ENCODE data around the gene HDGFL1. TPM values are rescaled to one million over a fixed set of nuclear protein-coding genes. Genes with fewer than 3 reads are reported as not detected.

HDGFL1 gene
- total RNA-seq = not detected
- long read RNA-seq = 0 reads

DNA sequence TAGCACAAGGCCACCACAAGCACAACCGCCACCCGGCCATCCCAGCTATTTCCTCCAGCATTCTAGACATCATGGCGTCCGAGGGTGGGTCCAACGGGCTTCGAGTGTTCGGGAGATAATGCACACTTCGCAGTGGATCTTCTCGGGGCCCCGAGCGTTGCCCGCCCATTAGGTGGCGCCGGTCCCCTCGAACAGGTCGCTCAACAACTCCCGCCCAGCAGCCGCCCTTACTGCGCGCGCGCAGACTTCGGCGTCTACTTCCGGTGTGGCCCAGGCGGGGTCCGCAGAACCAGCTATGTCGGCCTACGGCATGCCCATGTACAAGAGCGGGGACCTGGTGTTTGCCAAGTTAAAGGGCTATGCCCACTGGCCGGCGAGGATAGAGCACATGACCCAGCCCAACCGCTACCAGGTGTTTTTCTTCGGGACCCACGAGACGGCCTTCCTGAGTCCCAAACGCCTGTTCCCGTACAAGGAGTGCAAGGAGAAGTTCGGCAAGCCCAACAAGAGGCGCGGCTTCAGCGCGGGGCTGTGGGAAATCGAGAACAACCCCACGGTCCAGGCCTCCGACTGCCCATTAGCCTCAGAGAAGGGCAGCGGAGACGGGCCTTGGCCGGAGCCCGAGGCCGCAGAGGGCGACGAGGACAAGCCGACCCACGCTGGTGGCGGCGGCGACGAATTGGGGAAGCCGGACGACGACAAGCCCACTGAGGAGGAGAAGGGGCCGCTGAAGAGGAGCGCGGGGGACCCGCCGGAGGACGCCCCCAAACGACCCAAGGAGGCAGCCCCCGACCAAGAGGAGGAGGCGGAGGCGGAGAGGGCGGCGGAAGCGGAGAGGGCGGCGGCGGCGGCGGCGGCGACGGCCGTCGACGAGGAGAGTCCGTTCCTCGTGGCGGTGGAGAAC, at the start of gene HDGFL1:
Gene HDGFL1, plus strand, starts transcription at position 286 of the 904 bp plus-strand sequence. Its CDS starts 10 bp downstream, at position 296.
- ATAC-seq = no peak
- no peak for DNase-seq
- intact Hi-C loops (cut with DNase I, micrococcal nuclease) = no loop called here

DNA sequence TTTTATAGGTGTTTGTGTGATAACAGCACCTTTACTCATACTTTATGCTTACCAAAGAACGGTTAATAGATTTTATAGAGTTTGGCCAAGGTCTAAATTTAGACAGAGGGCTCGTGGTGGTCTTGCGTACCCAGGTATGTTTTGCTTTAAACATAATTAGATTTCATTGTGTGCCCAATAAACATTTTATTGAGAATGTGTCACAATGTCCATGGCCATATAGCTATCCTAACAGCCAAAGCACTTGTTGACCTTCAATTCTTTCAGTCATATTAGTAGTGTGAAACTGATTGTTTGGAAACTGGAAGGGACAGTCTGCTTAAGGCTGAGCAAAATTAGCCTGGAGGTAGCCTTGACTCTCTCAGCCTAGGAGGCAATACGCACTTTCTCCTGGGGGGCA, 48.3 kb upstream of the HDGFL1 start:
- intact Hi-C loops (cut with DNase I, micrococcal nuclease) = no loop called here
- DNase-seq (no peak), ATAC-seq (no peak)

DNA sequence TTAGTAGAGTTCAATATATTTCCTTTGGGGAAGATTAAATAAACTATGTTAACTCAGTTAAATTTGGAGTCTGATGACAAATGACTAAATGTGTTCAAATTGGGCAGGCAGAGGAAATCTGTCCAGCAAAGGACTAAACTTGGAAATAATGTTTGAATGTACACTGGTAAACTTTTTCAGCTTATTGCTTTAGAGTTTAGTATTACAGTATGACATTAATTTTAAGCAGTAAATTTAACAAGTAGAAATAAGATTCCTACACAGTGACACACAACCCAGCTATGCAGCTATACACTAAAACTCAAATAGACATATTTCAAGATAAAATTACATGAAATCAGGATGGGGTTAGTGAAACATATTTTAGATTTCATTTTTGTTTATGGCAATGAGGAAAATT, 42.6 kb upstream of the HDGFL1 start:
- no peak for DNase-seq
- intact Hi-C loops (cut with DNase I, micrococcal nuclease) = no loop called here
- ATAC-seq = no peak

DNA sequence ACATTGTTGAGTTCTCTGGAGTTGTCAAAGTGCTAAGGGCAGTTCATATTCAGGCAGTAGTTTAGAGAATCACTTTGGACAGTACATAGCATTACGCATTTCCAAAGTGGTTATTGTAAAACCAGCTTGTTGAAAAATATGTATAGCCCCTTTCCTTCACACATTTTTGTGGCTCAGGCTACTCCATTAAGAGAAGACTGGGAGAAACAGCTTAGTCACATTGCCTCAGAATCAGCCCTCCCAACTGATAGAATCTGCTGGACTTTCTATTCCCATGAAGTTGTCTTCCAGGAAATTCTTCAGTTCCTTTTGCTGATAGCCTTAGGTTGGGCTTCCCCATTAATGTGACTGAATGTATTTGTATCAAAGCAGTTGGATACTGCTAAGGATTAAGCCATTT, 39.5 kb upstream of the HDGFL1 start:
- intact Hi-C loops (cut with DNase I, micrococcal nuclease) = no loop called here
- ATAC-seq (no peak), DNase-seq (no peak)

DNA sequence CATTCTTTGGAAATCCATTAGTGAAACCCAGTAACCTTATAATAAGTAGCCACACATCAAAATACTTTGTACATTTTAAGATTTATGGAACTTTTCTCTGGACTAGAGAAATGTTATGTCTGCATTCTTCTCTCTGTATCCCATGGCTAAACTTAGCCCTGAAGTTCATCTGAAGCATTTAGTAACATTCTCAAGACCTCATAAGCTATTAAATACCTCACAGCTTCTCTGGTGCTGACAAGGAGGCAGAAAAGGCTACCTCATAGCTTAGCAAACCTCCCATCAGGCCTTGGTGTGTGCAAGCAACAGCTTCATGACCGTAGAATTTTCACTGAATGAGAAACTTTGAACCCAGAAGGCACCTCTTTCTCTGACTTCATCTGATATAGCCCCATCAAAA, 38.9 kb upstream of the HDGFL1 start:
- intact Hi-C loops (cut with DNase I, micrococcal nuclease) = no loop called here
- DNase-seq = no peak
- ATAC-seq = no peak

DNA sequence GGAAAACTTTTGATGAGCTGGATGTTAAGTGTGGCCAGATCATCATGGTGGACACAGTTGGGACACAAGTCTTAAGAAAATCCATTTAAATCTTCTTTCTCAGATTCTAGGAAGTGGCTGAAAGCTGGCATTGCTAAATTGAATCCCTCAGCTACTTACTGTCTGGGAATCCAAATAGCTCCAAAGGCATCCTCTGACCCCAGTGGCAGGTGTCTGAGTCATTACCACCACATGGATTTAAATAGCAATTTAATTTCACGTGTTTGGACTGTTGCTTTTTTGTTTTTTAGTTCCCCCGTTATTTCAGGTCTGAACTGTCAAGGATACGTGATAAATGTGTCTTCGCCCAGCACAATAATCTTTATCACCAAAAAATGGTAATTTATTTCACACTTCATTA, 33.2 kb upstream of the HDGFL1 start:
- ATAC-seq = no peak
- DNase-seq = no peak
- intact Hi-C loops (cut with DNase I, micrococcal nuclease) = no loop called here

DNA sequence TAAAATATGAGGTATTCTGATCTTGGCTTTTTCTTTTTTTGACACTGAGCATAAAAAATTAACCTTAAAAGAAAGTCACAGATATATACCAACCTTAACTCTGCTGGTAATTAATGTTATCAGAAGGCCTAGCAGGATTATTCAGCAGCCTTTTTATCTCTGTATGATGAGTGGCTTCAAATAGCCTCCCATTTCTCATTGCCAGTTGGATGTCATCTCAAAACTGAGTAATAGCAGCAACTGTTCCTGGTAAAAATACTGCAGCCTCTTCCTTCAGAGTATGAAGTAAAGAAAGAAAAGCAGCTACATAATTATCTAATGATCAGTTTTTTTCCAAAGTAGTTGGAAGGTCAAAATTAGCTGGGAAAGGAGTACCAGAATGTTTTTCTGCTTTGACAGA, 24.9 kb upstream of the HDGFL1 start:
- intact Hi-C loops (cut with DNase I, micrococcal nuclease) = no loop called here
- ATAC-seq = no peak
- DNase-seq = no peak

DNA sequence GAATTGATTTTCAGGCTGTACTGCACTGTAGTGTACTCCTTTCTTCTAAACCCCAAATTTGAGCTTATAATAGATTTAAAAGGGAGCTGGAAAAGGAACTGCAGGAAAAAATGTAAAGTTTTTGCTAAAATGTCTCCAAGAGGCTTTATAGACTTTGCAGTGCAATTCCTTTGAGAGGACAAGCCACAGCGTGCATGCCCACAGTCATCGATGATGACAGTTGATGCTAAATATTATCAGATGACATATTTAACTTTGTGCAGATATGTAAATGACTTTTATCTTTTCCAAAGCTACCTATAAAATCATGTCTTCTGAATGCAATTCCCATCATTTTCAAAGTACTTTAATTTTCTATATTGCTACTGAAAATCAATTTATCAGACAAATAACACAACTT, 24.3 kb upstream of the HDGFL1 start:
- intact Hi-C loops (cut with DNase I, micrococcal nuclease) = no loop called here
- ATAC-seq (no peak), DNase-seq (no peak)

DNA sequence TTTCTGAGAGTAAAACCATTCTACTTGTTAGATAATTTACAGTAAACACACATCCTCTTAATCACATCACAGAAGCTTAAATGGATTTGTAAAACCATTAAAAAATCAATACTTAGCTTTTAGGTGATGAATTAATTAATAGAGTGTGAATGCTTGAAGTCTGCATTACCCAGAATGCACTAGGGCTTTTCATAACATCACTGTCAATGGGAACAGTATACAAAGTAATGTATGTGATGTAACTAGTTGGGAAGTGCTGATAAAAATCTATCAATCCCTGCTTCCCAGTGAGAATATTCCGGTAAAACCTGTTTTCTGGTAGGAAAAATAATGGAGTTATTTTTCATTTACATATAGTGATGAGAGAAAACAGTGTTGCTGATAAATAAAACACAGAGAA, 23.1 kb upstream of the HDGFL1 start:
- DNase-seq (no peak), ATAC-seq (no peak)
- intact Hi-C loops (cut with DNase I, micrococcal nuclease) = no loop called here

DNA sequence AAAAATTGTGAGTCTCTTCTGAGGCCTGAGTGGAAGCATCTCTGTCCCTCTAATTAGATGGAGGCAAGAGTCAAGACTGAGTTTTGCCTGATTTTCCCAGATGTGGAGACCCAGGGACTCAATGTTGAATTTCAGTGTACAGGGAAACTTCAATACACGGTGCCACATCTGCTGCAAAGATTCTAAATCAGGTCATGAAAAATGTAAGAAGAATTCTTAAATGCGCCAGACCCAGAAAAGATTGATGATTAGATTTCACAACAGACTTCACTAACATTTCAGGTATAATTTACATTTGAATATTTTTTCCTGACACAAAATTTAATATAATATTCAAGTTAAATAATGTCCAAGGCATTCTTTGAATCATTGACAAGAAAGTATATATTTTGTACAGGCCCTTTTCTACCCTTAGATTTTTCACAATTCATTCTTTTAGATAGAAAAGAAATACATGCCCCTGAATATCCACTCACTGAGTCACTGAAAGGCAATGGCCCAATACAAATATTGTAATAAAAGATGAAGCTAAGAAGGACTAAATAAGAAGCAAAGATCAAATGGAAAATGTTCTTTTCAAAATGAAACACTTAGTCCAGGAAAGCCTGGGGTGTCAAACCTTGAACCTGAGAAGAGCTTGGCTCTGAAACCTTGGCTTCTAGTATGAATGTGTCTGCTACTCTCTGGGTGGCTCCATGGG, 18.2 kb upstream of the HDGFL1 start:
- intact Hi-C loops (cut with DNase I, micrococcal nuclease) = no loop called here
- ATAC-seq (no peak), DNase-seq (no peak)

DNA sequence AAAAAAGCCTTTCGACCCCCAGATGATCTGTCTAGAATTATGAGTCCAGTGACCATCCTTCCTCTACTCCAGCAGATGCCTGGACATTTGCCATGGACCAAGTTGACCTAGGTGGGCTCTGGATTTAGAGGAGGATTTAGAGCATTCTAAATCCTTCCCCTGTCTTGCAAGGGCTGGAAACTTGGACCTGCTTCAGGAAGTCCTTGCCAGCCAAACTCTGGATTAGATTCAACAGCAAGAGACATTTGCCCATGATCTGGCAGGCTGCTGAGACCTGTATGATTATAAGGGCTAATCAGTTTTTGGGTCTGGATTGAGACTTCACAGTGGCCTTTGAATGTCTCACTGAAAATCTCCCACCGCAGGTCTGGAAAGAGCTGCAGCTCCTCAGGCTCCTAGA, 13.1 kb upstream of the HDGFL1 start:
- intact Hi-C loops (cut with DNase I, micrococcal nuclease) = no loop called here
- no peak for DNase-seq
- no peak for ATAC-seq

DNA sequence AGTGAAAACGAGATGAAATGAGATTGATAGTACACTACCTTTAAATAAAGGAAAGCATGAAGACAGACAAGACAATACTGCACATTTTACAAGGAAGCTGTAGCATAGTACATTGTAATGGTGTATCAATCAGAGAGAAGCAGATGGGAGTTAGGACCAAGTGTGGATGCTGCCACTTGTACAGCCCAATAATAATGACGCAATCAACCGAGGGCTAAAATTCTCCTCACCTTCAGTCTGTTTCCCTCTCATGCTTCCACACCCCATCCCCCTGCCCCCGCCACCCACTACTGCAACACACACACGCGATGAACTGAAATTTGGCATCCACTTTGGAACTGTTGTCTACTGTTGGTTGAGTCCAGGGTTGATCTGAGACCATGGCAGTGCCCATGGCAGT, 12.4 kb upstream of the HDGFL1 start:
- DNase-seq (no peak), ATAC-seq (no peak)
- intact Hi-C loops (cut with DNase I, micrococcal nuclease) = no loop called here

DNA sequence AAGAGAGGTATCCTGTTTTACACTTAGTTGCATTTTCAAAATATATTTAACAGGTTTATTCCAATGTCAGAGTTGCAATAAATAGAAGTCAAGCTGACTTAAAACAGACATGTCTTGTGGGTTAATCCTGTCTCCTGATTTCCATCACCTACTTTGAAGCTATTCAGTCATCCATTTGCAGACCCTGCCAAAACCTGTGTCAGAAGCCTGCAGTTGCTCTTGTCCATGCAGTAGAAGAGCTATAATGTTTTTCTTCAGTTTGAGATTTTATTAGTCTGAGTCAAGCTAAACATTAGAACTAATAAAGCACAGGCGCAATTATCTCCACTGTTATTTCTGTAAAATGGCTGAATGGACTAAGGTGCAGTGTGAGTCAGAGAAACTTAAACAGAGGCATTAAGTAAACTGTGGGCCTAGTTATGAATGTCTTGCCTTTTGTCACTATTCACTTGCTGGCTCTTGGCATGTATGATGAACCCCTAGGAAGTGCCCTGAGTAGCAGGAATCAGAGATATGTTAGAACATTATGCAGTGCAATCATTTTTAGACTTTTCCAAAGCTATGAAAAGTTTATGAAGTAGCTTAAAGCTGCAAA, 11.0 kb upstream of the HDGFL1 start:
- intact Hi-C loops (cut with DNase I, micrococcal nuclease) = no loop called here
- ATAC-seq = no peak
- no peak for DNase-seq

DNA sequence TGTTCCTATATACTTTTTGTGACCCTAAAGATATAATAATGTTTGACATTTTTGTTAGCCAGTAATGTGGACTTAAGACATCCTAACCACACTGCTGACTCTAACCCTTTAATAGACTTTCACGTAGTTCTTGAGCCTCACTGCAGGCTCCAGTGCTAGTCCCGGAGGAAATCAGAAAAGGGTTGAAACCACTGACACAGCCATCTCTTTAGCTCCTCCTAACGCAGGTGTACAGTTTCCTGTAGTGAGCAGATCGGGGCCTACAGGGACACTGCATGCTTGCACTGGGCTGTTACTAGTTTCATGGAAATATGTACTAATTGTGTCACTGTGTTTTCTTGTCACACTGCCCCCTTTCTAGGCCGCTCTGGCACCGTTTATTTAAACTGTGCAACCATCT, 512 bp upstream of the HDGFL1 start:
- ATAC-seq (no peak), DNase-seq (no peak)
- intact Hi-C loops (cut with DNase I, micrococcal nuclease) = no loop called here

DNA sequence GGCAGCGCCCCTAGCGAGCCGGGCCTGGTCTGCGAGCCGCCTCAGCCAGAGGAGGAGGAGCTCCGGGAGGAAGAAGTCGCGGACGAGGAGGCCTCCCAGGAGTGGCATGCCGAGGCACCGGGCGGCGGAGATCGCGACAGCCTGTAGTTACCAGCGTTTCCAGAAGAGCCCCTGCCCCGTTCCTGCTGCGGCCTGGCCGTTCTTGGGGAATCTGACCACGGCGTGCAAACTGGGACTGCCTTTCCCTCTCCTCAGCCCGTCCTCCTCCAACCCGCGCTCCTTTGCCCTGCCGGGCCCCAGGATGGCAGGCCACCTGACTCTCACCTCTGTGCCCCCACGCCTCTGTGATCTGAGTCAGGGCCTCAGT, 802 bp downstream of the HDGFL1 start:
- ATAC-seq = no peak
- intact Hi-C loops (cut with DNase I, micrococcal nuclease) = no loop called here
- no peak for DNase-seq

DNA sequence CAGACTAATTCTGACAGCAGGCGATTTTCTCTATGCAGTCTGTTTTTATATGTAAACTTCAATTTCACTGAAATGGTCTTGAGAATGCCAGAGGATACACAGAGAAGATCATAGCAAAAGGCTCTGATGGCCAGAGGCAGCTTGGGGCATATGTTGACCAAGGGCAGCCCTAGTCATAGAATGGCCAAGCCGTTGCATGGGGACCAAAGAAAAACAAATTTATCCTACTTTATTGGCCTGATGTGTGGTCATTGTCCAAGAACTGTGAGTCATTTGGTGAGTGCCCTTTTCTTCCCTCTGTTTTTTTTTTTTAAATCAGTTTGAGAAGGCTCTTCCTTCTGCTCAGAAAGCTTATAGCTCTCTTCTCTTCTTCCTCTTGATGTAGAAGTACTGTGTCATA, 5.8 kb downstream of the HDGFL1 start:
- intact Hi-C loops (cut with DNase I, micrococcal nuclease) = no loop called here
- ATAC-seq = no peak
- DNase-seq = no peak

DNA sequence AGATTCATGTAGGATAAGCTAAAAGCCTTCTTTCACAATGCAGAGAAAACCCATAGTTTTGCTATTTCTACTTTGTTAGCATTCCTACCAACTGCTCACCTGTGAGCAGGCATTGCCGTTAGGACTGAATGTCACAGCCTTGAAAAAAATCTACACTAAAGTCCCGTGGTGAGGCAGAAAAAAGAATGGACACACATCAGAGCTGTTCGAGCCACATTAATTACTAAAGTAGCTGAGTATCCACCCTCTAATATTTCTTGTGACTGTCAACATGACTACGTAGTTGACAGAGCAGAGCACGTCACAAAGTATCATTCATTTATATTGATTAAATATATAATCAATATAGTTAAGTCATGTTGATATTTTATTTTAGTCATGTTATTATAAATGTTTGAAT, 10.1 kb downstream of the HDGFL1 start:
- ATAC-seq = no peak
- DNase-seq = no peak
- intact Hi-C loops (cut with DNase I, micrococcal nuclease) = no loop called here

DNA sequence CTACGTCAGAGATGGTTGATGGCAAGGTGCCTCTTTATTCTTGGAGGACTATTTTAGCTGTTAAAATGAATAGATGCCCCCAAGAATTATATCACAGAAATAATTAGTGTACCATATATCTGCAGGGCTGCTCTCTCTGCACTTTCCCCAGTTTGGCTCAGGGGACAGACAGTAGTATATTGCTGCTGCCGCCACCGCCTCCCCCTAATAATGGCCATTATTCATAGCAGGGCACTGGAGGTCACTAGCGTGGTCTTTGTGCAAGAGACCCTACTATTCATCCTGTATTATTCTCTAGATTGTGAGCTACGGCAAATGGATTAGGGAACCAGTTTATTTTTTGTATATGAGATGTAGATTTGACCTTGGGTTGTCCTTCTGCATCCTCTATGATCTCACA, 11.0 kb downstream of the HDGFL1 start:
- intact Hi-C loops (cut with DNase I, micrococcal nuclease) = no loop called here
- no peak for DNase-seq
- ATAC-seq = no peak

DNA sequence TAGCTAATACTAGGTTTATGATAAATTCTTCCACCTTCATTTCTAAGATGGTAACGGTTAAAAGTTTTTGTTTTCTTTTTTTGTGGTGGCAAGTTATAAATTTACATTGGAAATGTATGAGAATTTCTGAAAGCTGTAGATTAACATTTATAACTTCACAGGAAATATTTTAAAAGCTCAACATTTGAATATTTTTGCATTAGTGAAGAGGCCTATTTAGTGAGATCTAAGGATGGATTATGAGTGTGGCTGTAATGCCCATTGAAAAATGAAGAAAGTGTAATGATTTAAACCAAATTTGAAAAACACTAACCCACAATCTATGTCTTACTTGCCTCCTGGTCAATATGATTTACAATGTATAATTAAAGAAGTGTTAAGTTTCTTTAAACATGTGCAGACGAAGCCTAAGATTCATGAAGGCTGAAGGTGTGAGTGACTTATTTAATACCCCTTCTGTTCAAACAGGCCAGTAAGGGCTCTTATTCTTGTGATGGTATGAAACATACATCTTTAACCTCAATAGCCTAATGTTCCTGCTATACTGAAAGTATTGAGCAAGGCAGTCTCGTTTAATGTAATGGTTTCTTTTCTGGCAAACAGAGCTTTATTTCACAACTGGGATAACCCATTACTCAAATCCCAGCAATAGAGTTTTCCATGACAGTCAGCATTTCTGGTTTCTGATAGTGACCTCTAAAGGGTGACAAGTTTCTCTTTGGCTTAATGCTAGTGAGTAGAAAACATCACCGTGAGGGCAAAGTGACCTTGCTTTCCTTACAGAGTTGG, 13.2 kb downstream of the HDGFL1 start:
- intact Hi-C loops (cut with DNase I, micrococcal nuclease) = no loop called here
- DNase-seq (no peak), ATAC-seq (no peak)

DNA sequence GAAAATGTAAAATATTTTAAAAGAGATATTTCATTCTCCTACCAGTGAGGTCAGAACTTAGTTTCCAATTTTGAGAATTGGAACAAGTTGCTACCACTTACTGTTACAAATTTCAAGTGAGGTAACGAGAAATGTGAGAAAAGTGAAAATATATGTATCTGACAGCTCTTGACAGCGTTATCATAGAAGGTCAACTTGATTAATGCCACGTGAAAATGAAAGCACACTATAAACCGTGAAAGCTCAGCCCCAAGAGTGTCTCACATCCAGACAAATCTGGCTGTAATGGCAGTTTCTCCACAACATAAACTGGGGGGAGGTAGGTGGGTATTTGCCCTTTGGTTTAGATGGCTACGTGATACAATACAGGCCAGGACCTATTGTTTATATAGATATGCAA, 13.9 kb downstream of the HDGFL1 start:
- DNase-seq (no peak), ATAC-seq (no peak)
- intact Hi-C loops (cut with DNase I, micrococcal nuclease) = no loop called here

Data from left colon (tissue), 2 donors.